ENCODE data around the gene ARHGDIG. TPM values are rescaled to one million over a fixed set of nuclear protein-coding genes. Genes with fewer than 3 reads are reported as not detected.
"Not testable (repeated sequence)": the region's sequence is repeated elsewhere in the genome, so short reads cannot be mapped to it uniquely, and the experiment has no call there.

ARHGDIG gene
- total RNA-seq, 1 experiment from 2014 or later = 5.9 TPM

DNA sequence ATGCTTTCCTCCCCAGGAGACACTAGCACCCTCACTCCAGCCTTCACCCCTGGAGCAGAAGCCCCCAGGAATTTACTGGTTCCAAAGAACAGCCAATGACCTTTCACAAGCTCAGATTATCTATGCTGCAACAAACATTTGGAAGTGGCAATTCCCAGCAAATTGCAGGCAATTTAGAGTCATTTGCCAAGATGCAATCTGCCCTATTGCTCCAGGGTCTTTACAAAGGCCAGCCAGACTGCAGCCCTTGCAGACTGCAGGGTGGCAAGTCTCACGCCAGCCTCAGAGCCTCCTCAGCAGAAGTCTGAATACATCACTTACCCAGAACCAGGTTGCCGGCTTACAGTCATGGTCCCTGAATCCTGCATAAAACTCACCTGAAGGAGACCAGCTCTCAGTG lies 50.4 kb downstream of the ARHGDIG start:
- H2BK120ac ChIP-seq (ENCODE audit: low read depth, low read length, poor library complexity, severe bottlenecking) = no peak overlapping the region
- no peaks in the 10 kb centered on the region for H3K27me3 Mint-ChIP-seq (ENCODE audit: low read depth)
- no peak for DNase-seq
- no peaks in the 10 kb centered on the region for H3K79me1 ChIP-seq (ENCODE audit: insufficient read depth, low read depth, low read length, poor library complexity, severe bottlenecking)
- H3K9me3 Mint-ChIP-seq = no peaks in the 10 kb centered on the region; a peak in 1 of 5 replicates
- no peaks in the 10 kb centered on the region for H3K4me1 ChIP-seq (ENCODE audit: insufficient read depth, low read length)
- no peak overlapping the region for H3K56ac ChIP-seq (ENCODE audit: insufficient read length, low read depth, low read length)
- no peak overlapping the region for H2AK5ac ChIP-seq (ENCODE audit: insufficient read length, low read length)
- no peak overlapping the region for H3K4me3 Mint-ChIP-seq
- H4K91ac ChIP-seq (ENCODE audit: insufficient read length, low read depth, low read length) = no peak overlapping the region
- peaks cover 15 to 19% of the 10 kb centered on the region in 2 experiments for H3K4me1 Mint-ChIP-seq
- H4K20me1 ChIP-seq (ENCODE audit: control insufficient read depth, insufficient read depth, insufficient read length) = peaks cover 3% of the 10 kb centered on the region
- no CpG with 5 or more reads among the region's 2 CpGs for WGBS (ENCODE audit: extremely low coverage, insufficient read length, low lambda C conversion rate)
- H4K5ac ChIP-seq (ENCODE audit: insufficient read length, low read depth, low read length) = no peak overlapping the region
- H3K27ac ChIP-seq (ENCODE audit: insufficient read length, low read depth, low read length) = no peak overlapping the region
- H2BK15ac ChIP-seq (ENCODE audit: low read depth, low read length) = no peak overlapping the region
- no peak overlapping the region for H3K18ac ChIP-seq (ENCODE audit: insufficient read length, low read depth, low read length)
- H3K27ac Mint-ChIP-seq = peak overlapping the region in 1 of 3 experiments; percentile 27; a peak in 3 of 7 replicates
- H3K23me2 ChIP-seq (ENCODE audit: insufficient read length, low read depth, low read length, poor library complexity, severe bottlenecking) = no peaks in the 10 kb centered on the region
- no peak overlapping the region for H3T11ph ChIP-seq (ENCODE audit: low read length)
- H2BK5ac ChIP-seq (ENCODE audit: insufficient read length, low read length) = no peak overlapping the region
- TF ChIP-seq, protein P1, sequence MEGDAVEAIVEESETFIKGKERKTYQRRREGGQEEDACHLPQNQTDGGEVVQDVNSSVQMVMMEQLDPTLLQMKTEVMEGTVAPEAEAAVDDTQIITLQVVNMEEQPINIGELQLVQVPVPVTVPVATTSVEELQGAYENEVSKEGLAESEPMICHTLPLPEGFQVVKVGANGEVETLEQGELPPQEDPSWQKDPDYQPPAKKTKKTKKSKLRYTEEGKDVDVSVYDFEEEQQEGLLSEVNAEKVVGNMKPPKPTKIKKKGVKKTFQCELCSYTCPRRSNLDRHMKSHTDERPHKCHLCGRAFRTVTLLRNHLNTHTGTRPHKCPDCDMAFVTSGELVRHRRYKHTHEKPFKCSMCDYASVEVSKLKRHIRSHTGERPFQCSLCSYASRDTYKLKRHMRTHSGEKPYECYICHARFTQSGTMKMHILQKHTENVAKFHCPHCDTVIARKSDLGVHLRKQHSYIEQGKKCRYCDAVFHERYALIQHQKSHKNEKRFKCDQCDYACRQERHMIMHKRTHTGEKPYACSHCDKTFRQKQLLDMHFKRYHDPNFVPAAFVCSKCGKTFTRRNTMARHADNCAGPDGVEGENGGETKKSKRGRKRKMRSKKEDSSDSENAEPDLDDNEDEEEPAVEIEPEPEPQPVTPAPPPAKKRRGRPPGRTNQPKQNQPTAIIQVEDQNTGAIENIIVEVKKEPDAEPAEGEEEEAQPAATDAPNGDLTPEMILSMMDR (conservative IDR thresholded peaks at IDR 0.05) = no peak
- H3K23ac ChIP-seq (ENCODE audit: insufficient read length, low read depth, low read length) = no peak overlapping the region
- H3K36me3 Mint-ChIP-seq (ENCODE audit: insufficient read depth in 1 of 3, low read depth in 3 of 3) = peaks cover 2 to 5% (median 4%) of the 10 kb centered on the region in 3 experiments; a peak in 2 of 7 replicates
- no peak overlapping the region for H2BK20ac ChIP-seq (ENCODE audit: low read depth, low read length, poor library complexity, severe bottlenecking)
- H3K79me2 ChIP-seq (ENCODE audit: insufficient read depth, low read length) = peaks cover 22% of the 10 kb centered on the region; the same call in 1 of the 2 replicates
- no peak overlapping the region for H3K4me2 ChIP-seq (ENCODE audit: insufficient read depth, insufficient read length, low read length)
- no peak overlapping the region for H3K14ac ChIP-seq (ENCODE audit: insufficient read depth, low read length)
- H3K9ac ChIP-seq (ENCODE audit: extremely low read depth, insufficient read length, low read length) = no peak overlapping the region
- no peak overlapping the region for H2AFZ ChIP-seq (ENCODE audit: low read length)
- no peak overlapping the region for H4K8ac ChIP-seq (replicated peaks; ENCODE audit: insufficient read length, low read depth, low read length)
- no peak overlapping the region for H2BK12ac ChIP-seq (ENCODE audit: insufficient read length, low read depth, low read length)
- no peak overlapping the region for H3K4ac ChIP-seq (ENCODE audit: low read depth, low read length)
- H3K27me3 ChIP-seq (ENCODE audit: insufficient read depth, low read length) = no peaks in the 10 kb centered on the region
- H3K9me3 ChIP-seq (ENCODE audit: control insufficient read depth, low read depth, low read length) = no peaks in the 10 kb centered on the region

DNA sequence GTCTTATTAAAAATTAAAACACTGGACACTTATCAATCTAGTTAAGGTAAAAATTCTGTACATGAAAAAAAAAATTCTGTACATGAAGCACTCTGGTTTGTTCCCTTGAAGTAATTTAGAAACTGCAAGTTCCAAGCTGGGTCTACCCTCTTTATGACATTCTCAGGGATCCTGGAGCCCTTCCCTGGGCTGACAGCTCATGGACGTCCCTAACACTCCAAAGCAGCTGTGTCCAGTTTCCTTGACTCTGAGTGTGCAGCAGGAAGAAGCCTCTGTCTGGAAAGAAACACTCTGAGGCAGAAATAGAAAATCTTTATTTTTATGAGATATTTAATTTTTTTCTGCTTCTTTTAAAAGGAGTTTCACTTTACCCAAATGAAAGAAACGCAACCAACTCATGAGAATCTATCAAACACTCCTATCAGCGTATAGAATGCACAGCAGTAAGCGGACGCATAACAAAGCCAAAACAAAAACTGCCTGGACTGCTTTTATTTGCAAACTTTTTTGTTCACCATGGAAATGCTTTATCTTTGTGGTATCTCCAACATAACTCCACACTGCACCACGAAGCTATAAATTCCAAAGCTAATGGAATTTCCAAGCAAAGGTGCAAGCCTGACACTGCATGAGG lies 50.9 kb downstream of the ARHGDIG start:
- H3K27ac Mint-ChIP-seq = peak overlapping the region in 2 of 3 experiments; percentile 18 to 27; a peak in 4 of 7 replicates
- not testable (repeated sequence) for H3K27me3 ChIP-seq (ENCODE audit: insufficient read depth, low read length); H2BK5ac ChIP-seq (ENCODE audit: insufficient read length, low read length); H2BK12ac ChIP-seq (ENCODE audit: insufficient read length, low read depth, low read length); H3K18ac ChIP-seq (ENCODE audit: insufficient read length, low read depth, low read length); H3K23ac ChIP-seq (ENCODE audit: insufficient read length, low read depth, low read length); H4K5ac ChIP-seq (ENCODE audit: insufficient read length, low read depth, low read length); H3K4me3 Mint-ChIP-seq; H2BK20ac ChIP-seq (ENCODE audit: low read depth, low read length, poor library complexity, severe bottlenecking); H2AK5ac ChIP-seq (ENCODE audit: insufficient read length, low read length); H3K9ac ChIP-seq (ENCODE audit: extremely low read depth, insufficient read length, low read length); H3K9me3 Mint-ChIP-seq; H3K27me3 Mint-ChIP-seq (ENCODE audit: low read depth); H3K79me1 ChIP-seq (ENCODE audit: insufficient read depth, low read depth, low read length, poor library complexity, severe bottlenecking); H2AFZ ChIP-seq (ENCODE audit: low read length); H3K27ac ChIP-seq (ENCODE audit: insufficient read length, low read depth, low read length); DNase-seq; H3T11ph ChIP-seq (ENCODE audit: low read length); H3K14ac ChIP-seq (ENCODE audit: insufficient read depth, low read length); H2BK15ac ChIP-seq (ENCODE audit: low read depth, low read length); H3K4me1 ChIP-seq (ENCODE audit: insufficient read depth, low read length); H3K56ac ChIP-seq (ENCODE audit: insufficient read length, low read depth, low read length); H3K4ac ChIP-seq (ENCODE audit: low read depth, low read length); H3K4me2 ChIP-seq (ENCODE audit: insufficient read depth, insufficient read length, low read length); H4K91ac ChIP-seq (ENCODE audit: insufficient read length, low read depth, low read length); H4K20me1 ChIP-seq (ENCODE audit: control insufficient read depth, insufficient read depth, insufficient read length); H3K23me2 ChIP-seq (ENCODE audit: insufficient read length, low read depth, low read length, poor library complexity, severe bottlenecking); H3K36me3 Mint-ChIP-seq (ENCODE audit: insufficient read depth in 1 of 3, low read depth in 3 of 3); H2BK120ac ChIP-seq (ENCODE audit: low read depth, low read length, poor library complexity, severe bottlenecking); H4K8ac ChIP-seq (replicated peaks; ENCODE audit: insufficient read length, low read depth, low read length); H3K9me3 ChIP-seq (ENCODE audit: control insufficient read depth, low read depth, low read length)
- no CpG with 5 or more reads among the region's 6 CpGs for WGBS (ENCODE audit: extremely low coverage, insufficient read length, low lambda C conversion rate)
- H3K79me2 ChIP-seq (ENCODE audit: insufficient read depth, low read length) = peaks cover 24% of the 10 kb centered on the region; the same call in 1 of the 2 replicates
- peaks cover 14 to 18% of the 10 kb centered on the region in 2 experiments for H3K4me1 Mint-ChIP-seq

All from H9 (cell line).